Activated CD4-positive, alpha-beta T cell treated with anti-CD3 and anti-CD28 coated beads, Interleukin-2, amount 50 U/mL, for 4 hours (primary cell): Measurements from ENCODE around the gene CCDC12.
"Not testable (repeated sequence)": the region's sequence is repeated elsewhere in the genome, so short reads cannot be mapped to it uniquely, and the experiment has no call there.

Experiments
- DNase-seq, 2 experiments: peaks; one replicate each; pipeline ENCODE4 v3.0.0-alpha.2; 2020

Gene CCDC12

GRCh38 chr3:46978985-46979944 lies 2.7 kb upstream of the CCDC12 start, which contains the start of gene NBEAL2:
Gene NBEAL2 (plus strand): TSS chr3:46979666. CDS start chr3:46979862, 196 bp downstream.
- peak; percentile 94 to 95 for DNase-seq

- DNase-seq, result no peak
Measured at GRCh38 chr3:46978381-46978780, 1.8 kb upstream of the CCDC12 start.

DNA sequence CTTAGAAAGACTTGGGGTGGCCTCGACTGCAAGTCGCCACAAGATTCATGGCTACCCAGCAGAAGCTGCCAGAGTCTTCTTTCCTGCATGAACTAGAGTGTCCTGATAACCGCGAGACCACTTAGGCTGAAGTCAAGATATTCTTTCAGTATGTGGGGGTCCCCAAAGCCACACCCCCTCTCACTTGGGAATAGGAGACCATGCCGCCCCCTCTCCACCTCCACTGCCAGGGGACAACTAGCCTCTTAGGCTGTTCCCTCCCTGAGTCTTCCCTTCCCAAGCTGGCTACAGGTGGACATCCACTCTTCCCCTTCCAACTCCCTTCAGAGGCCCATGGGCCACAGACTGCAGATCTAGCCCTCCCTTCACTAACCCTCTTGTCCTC lies 1.3 kb upstream of the CCDC12 start:
- DNase-seq, result no peak

GRCh38 chr3:46974421-46975171 lies 1.9 kb downstream of the CCDC12 start:
- no peak for DNase-seq

DNA sequence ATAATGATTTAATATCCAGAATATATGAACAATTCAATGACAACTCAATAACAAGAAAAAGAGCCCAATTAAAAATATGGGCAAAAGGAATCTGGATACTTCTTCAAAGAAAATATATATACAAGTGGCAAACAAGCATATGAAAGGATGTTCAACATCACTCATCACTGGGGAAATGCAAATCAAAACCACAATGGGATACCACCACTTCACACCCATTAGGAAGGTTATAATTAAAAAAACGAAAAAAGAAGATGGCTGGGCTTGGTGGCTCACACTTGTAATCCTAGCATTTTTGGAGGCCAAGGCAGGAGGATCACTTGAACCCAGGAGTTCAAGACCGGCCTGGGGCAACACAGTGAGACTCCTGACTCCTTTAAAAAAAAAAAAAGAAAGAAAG lies 4.1 kb downstream of the CCDC12 start:
- DNase-seq, result no peak

- no peak for DNase-seq
Measured at GRCh38 chr3:46971742-46972141, 4.8 kb downstream of the CCDC12 start.

DNA sequence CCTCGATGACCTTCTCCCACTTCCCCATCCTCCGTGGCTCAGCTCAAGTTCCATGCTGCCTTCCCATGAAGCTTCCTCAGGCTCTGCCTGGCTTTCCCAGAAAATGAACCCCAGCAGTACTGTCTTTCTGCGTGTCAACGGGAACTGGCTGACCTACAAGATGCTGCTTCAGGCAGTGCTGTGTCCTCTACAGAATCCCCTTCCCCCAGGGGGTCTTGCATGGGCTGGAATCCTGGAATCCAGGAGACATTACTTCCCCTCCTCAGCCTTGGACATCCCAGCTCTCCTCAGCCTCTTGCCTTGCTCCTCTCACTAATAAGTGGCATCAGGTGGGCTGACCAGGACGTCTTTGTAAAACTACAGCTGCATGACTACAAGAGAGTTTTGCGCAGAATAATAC lies 5.4 kb downstream of the CCDC12 start:
- DNase-seq, result no peak

DNA sequence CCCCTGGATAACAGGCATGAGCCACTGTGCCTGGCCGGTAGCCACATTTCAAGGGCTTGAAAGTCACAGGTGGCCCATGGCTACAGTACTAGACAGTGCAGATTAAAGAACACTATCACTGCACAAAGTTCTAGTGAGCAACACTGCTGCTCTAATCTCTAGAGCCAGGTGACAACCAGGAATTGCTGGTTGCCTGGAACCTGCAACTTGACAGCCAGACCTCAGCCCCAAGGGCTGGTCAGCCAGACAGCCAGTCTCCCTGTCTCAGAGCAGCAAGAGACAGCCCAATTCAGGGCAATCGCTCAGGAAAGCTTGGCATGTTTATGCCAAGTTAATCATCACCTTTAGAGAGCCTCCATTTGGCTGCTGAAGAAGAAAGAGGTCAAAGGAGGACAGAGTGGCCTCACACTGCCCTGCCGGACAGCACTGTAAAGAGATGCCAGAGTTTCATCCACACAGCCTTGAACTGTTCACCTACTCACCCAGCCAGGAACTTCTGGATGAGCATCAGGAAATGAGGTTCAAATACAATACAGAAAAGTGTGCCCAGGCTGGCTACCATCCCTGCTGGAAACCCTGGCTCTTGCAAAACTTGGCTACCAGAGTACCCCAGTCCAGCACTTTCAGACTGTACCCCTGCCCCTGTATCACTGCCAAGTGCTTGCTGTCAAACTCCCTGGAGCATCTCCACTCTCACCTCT lies 6.0 kb downstream of the CCDC12 start:
- DNase-seq, result no peak

GRCh38 chr3:46968783-46969428 lies 7.6 kb downstream of the CCDC12 start:
- no peak for DNase-seq

GRCh38 chr3:46966811-46967210 lies 9.7 kb downstream of the CCDC12 start:
- DNase-seq, result no peak

DNA sequence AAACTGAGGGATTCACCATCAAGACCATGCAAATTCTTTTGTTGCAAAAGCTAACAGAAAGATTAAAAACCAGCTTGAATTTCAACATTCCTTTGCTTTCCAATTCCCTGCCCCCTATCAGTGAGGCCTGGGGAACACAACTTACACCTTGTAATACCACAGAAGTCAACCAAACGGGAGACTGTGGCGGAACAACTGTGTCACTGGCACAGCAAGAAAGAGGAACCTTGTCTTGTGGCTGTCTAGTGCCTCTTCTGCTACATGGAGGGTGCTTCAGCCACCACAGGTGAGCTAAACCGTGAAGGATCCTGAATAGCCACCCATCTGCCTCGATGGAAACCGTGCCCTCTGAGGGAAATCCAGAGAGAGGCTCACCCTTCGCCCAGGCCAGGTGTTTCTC lies 11.4 kb downstream of the CCDC12 start:
- DNase-seq, result no peak

GRCh38 chr3:46964038-46964590 lies 12.4 kb downstream of the CCDC12 start:
- DNase-seq, result not testable (repeated sequence)

- DNase-seq, result no peak
Measured at GRCh38 chr3:46962990-46963389, 13.6 kb downstream of the CCDC12 start.

DNA sequence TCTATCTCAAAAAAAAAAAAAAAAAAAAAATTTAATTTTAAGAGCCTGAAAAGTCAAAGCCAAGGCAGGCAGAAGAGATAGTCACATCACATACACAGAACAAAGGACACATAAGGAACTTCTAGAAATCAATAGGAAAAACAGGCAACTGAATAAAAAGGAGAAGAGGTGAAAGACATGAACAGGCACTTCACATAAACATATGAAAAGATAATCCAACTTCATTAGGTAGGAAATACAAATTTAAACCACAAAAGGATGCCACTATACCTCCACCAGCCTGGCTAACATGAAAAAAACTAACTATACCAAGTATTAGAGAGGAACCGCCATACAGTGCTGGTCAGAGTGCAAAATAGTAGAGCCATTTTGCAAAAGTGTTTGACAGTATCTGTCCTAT lies 14.1 kb downstream of the CCDC12 start:
- DNase-seq, result no peak

DNA sequence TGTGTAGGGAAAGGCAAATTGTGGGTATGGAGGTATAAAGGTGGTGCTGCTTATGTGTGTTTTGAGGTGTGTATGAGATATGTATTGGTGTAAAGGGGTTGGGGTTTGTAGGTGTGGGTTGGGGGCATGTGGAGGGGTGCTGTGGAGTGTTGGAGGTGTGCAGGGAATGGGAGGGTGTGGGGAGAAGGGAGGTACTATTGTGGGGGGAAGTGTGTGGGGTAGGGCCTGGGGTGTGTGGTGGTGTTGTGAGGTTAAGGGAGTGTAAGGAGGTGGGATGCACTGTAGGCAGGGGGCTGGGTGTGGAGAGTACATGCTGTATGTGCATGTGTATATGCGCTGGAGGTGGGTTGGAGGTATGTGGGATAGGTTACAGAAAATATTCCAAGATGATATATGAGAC lies 15.7 kb downstream of the CCDC12 start:
- no peak for DNase-seq

GRCh38 chr3:46960081-46960701 lies 16.4 kb downstream of the CCDC12 start:
- DNase-seq, result no peak

- DNase-seq, result peak; percentile 34 to 50
Measured at GRCh38 chr3:46959161-46959511, 17.4 kb downstream of the CCDC12 start.

DNA sequence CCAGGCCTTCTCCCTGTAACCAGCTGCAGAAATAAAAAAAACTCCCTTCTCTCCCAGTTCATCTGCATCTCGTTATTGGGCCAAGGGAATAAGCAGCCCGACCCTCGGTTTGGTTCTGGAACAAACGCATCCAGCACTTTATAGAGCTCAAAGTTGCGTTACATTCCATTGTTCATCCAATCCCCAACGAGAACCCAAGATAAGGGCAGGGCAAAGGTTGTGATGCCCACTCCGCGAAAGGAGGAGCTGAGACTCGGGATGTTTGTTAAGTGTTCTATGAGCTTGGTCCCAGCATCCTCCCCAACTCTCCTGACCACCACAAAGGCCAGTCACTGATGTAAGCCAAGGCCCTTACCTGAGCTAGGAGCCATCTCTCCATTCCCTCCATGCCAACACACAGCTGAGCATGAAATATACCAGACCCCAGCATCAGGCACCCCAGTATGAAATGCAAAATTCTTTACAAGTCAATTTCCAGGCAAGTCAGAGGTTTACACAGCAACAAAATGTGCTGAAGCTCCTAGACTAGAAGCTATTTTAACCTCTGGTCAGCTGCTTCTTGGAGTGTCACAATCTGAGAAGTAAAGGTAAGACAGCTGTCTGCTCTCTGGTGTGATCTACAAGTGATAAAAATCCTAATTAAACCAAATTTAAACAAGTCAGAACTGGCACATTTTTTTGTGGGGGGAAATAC lies 17.9 kb downstream of the CCDC12 start:
- no peak for DNase-seq

DNA sequence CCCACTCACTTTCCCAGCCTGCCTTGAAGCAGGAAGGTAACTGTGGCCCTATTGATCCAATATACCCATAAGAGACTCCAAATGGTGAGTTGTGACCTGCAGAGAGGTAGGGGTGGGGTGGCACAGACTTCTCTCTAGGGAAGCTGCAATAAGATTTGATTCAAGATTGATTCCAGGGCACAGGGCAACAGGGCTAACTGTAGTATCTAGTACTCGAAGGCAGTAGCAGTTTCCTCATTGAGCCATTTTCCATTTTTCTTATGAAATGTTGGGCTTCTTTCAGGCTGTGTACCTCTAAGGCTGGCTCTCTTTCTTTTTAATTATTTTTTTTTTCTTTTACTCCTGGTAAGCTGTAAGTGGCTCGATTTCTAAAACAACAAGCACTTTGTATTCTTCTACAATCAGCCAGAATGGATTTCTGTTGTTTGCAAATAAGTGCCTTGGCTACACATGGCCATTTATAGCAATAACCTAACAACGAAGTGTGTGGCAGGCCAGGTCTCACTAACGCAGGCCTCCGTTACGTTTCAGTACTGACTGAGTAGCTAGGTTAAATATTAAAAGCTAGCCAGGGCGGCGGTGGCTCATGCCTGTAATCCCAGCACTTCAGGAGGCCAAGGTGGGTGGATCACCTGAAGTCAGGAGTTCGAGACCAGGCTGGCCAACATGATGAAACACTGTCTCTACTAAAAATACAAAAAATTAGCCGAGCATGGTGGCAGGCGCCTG lies 19.3 kb downstream of the CCDC12 start:
- DNase-seq, result no peak

DNA sequence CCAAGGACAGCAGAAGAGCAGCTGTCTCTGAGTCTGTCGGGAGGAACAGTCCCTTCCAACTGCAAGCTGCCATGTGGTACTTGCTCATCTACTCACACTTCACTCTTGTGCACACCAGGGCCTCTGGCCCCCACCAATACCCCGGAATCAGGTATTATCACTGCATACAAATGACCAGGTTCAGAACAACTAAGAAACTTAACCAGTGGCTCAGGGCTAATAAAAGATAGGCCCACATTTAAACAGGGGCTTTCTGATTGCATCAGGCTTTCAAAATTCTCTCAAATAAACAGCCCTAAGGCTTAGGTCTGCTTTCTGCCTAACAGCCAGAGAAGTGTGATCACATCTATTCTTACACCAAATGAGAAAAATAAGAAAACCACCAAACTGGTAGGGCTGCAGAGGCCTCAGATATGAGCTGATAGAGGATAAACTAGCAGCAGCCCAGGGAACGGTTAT lies 20.7 kb downstream of the CCDC12 start:
- DNase-seq, result no peak

- no peak for DNase-seq
Measured at GRCh38 chr3:46955157-46955556, 21.4 kb downstream of the CCDC12 start.
